HCT116 (cell line): ENCODE results near the gene KRT6C. TPM values are rescaled to one million over a fixed set of nuclear protein-coding genes. Genes with fewer than 3 reads are reported as not detected.

Experiments
- ATAC-seq: fragments of 200-7000 bp; cut with Tn5 transposase; 2 replicates; pipeline ENCODE4 v1.9.1; 2020; ENCODE audit warnings: mild to moderate bottlenecking, moderate library complexity
- BruUV-seq: library from RNA; stranded (reverse); fragments of 400-500 nt; replicated peaks from 2 replicates; lab custom pipeline; 2021; lab: Mats Ljungman, UMichigan
- CTCF ChIA-PET: fragments of 300-600 bp; sonication (Branson Sonifier 250); formaldehyde crosslinking; loops from one replicate; lab custom pipeline; 2021; ENCODE audit warnings: antibody characterized with exemption; lab: Charles Lee
- POLR2A ChIA-PET: fragments of 300-600, 350-600 bp; sonication (Branson Sonifier 250); formaldehyde crosslinking; loops from one replicate; lab custom pipeline; 2021; ENCODE audit warnings: antibody characterized with exemption; lab: Charles Lee
- RAD21 ChIA-PET, 2 experiments: fragments of 300-600 bp; sonication (Branson Sonifier 250); formaldehyde crosslinking; loops; one replicate each; lab custom pipeline; 2023; ENCODE audit warnings: low total read pairs in 2 of 2; ENCODE audit not compliant: uncharacterized antibody in 2 of 2, unreplicated experiment in 2 of 2, low non-redundant PET in 1 of 2; lab: Charles Lee
- DNase-seq: peaks from one replicate; pipeline ENCODE4 v3.0.0-alpha.2; 2010; ENCODE audit warnings: low read depth, low spot score
- H2AFZ ChIP-seq: fragments of 200-600 bp; shearing (Covaris generic), sonication (generic); 2 replicates; pipeline ENCODE4 v1.6.1; 2017; ENCODE audit warnings: low read depth, mixed run types, mixed read lengths, antibody characterized with exemption, low read length; ENCODE audit not compliant: poor library complexity, severe bottlenecking
- H3K27ac ChIP-seq: 2 replicates; pipeline ENCODE4 v1.5.1; 2012; ENCODE audit warnings: low read depth, low read length
- H3K27me3 ChIP-seq: fragments of 200-600 bp; sonication (generic); 2 replicates; pipeline ENCODE4 v1.6.1; 2016; ENCODE audit warnings: mixed run types, low read length, mixed read lengths; ENCODE audit not compliant: insufficient read depth
- H3K36me3 ChIP-seq, 2 experiments: fragments of 200-500 bp in 1 of 2; fragments of 200-600 bp in 1 of 2; sonication (Bioruptor generic) in 1 of 2; sonication (generic) in 1 of 2; 2 replicates each; pipeline versions ENCODE4 v1.5.1 to v1.6.1; 2014 to 2016; ENCODE audit warnings: low read length in 2 of 2, inconsistent platforms in 1 of 2, mixed read lengths in 1 of 2, mixed run types in 1 of 2; ENCODE audit not compliant: insufficient read depth in 2 of 2, control insufficient read depth in 1 of 2
- H3K4me1 ChIP-seq, 2 experiments: fragments of 200-600 bp in 1 of 2; sonication (generic) in 1 of 2; 2 replicates each; pipeline versions ENCODE4 v1.5.1 to v1.6.1; 2012 to 2017; ENCODE audit warnings: low read length in 2 of 2, inconsistent platforms in 1 of 2, mild to moderate bottlenecking in 1 of 2, mixed read lengths in 1 of 2, mixed run types in 1 of 2, moderate library complexity in 1 of 2; ENCODE audit not compliant: insufficient read depth in 2 of 2, control insufficient read depth in 1 of 2
- H3K4me2 ChIP-seq: fragments of 200-600 bp; sonication (generic); 2 replicates; pipeline ENCODE4 v1.6.1; 2017; ENCODE audit warnings: mixed run types, low read length, mixed read lengths
- H3K4me3 ChIP-seq, 2 experiments: fragments of 200-600 bp in 1 of 2; sonication (generic) in 1 of 2; replicated peaks in 1 of 2; 2 replicates each; pipeline ENCODE4 v1.5.1; 2011 to 2016; ENCODE audit warnings: low read length in 2 of 2, control low read depth in 1 of 2, low read depth in 1 of 2, mild to moderate bottlenecking in 1 of 2, mixed read lengths in 1 of 2, mixed run types in 1 of 2
- H3K79me2 ChIP-seq: fragments of 200-600 bp; sonication (generic); 2 replicates; pipeline ENCODE4 v1.6.1; 2017; ENCODE audit warnings: mild to moderate bottlenecking, mixed run types, low read length, moderate library complexity, mixed read lengths; ENCODE audit not compliant: insufficient read depth
- H3K9ac ChIP-seq: fragments of 200-600 bp; sonication (generic); 2 replicates; pipeline ENCODE4 v1.6.1; 2016; ENCODE audit warnings: low read length, mixed read lengths
- H3K9me2 ChIP-seq: fragments of 200-600 bp; sonication (generic), shearing (Covaris generic); 2 replicates; pipeline ENCODE4 v1.6.1; 2017; ENCODE audit warnings: mixed run types, mild to moderate bottlenecking, moderate library complexity; ENCODE audit not compliant: insufficient read depth
- H3K9me3 ChIP-seq, 2 experiments: fragments of 200-500 bp in 1 of 2; fragments of 200-600 bp in 1 of 2; sonication (Bioruptor generic) in 1 of 2; sonication (generic) in 1 of 2; 2 replicates each; pipeline ENCODE4 v1.6.1; 2014 to 2017; ENCODE audit warnings: low read length in 2 of 2, mixed read lengths in 2 of 2, inconsistent platforms in 1 of 2, low read depth in 1 of 2, mild to moderate bottlenecking in 1 of 2, mixed run types in 1 of 2, moderate library complexity in 1 of 2; ENCODE audit not compliant: control insufficient read depth in 1 of 2, insufficient read depth in 1 of 2
- H4K20me1 ChIP-seq: fragments of 200-600 bp; sonication (generic), shearing (Covaris generic); 2 replicates; pipeline ENCODE4 v1.6.1; 2017; ENCODE audit warnings: mixed run types, mild to moderate bottlenecking, moderate library complexity; ENCODE audit not compliant: insufficient read depth
- CEBPB ChIP-seq: IDR thresholded peaks from 2 replicates; pipeline ENCODE4 v1.6.1; 2012; ENCODE audit warnings: low read depth
- EGR1 ChIP-seq: IDR thresholded peaks from 2 replicates; pipeline ENCODE4 v1.6.1; 2012; ENCODE audit warnings: low read depth
- EZH2 ChIP-seq: fragments of 200-600 bp; sonication (generic); IDR thresholded peaks from 2 replicates; pipeline ENCODE4 v1.6.1; 2017; ENCODE audit warnings: antibody characterized with exemption, mixed run types
- EZH2phosphoT487 ChIP-seq: fragments of 200-600 bp; IDR thresholded peaks from 2 replicates; pipeline ENCODE4 v1.6.1; 2018; ENCODE audit warnings: antibody characterized with exemption, borderline replicate concordance
- POLR2AphosphoS5 ChIP-seq: IDR thresholded peaks from 2 replicates; pipeline ENCODE4 v1.6.1; 2011; ENCODE audit warnings: mild to moderate bottlenecking, low read depth, low read length, moderate library complexity
- SIN3A ChIP-seq: IDR thresholded peaks from 2 replicates; pipeline ENCODE4 v1.6.1; 2012; ENCODE audit warnings: low read depth
- YY1 ChIP-seq: IDR thresholded peaks from 2 replicates; pipeline ENCODE4 v1.6.1; 2011; ENCODE audit warnings: low read length, low read depth, moderate library complexity, mild to moderate bottlenecking; ENCODE audit not compliant: insufficient replicate concordance; ENCODE audit errors: extremely low read depth
- ZBTB33 ChIP-seq: IDR thresholded peaks from 2 replicates; pipeline ENCODE4 v1.6.1; 2011; ENCODE audit warnings: mild to moderate bottlenecking, low read length, moderate library complexity; ENCODE audit not compliant: insufficient replicate concordance; ENCODE audit errors: extremely low read depth
- ZFX ChIP-seq: fragments of 450-650 bp; IDR thresholded peaks from 2 replicates; pipeline ENCODE4 v1.6.1; 2017
- intact Hi-C: fragments of 100-400 bp; cut with micrococcal nuclease; formaldehyde crosslinking; loops from 2 replicates; pipeline ENCODE4 v1.10.0; 2022
- total RNA-seq: library from RNA; stranded (reverse); gene quantifications from one replicate; pipeline ENCODE4 v1.2.1, GENCODE V29; 2021; ENCODE audit not compliant: unreplicated experiment
- TF ChIP-seq, protein P1 (sequence below), 3 experiments: fragments of 200-600 bp in 1 of 3; sonication (generic) in 1 of 3; IDR thresholded peaks in 2 of 3; conservative IDR thresholded peaks in 1 of 3; 2 replicates each; pipeline ENCODE4 v1.5.1; 2012 to 2017; ENCODE audit warnings: low read depth in 2 of 3, low read length in 2 of 3, antibody characterized with exemption in 1 of 3, borderline replicate concordance in 1 of 3, control low read depth in 1 of 3, mild to moderate bottlenecking in 1 of 3, mixed read lengths in 1 of 3, mixed run types in 1 of 3, moderate library complexity in 1 of 3; ENCODE audit not compliant: insufficient read depth in 1 of 3
- TF ChIP-seq, protein P2 (sequence below): IDR thresholded peaks from 2 replicates; pipeline ENCODE4 v1.6.1; 2012

Gene KRT6C
- total RNA-seq, 1 experiment from 2014 or later, result not detected

- Histone ChIP-seq H3K27ac (no peak overlapping the region), H2AFZ (no peak overlapping the region), H3K9me2 (no peaks in the 10 kb centered on the region), H3K79me2 (no peaks in the 10 kb centered on the region), H3K27me3 (no peaks in the 10 kb centered on the region), H3K9me3 (no peaks in the 10 kb centered on the region), H3K4me2 (no peak overlapping the region), H3K9ac (no peak overlapping the region), H3K4me1 (peaks cover 31 to 50% of the 10 kb centered on the region in 2 experiments), H4K20me1 (no peaks in the 10 kb centered on the region), H3K4me3 (no peak overlapping the region), H3K36me3 (no peaks in the 10 kb centered on the region)
- no TSS peak for BruUV-seq
- ChIA-PET RAD21 (no interaction called here), POLR2A (no interaction called here), CTCF (no interaction called here)
- no peak for ATAC-seq
- no peak for DNase-seq
- intact Hi-C loops, result no loop called here
- no peak for TF ChIP-seq SIN3A
- TF ChIP-seq EZH2, result no peak
- no peak for TF ChIP-seq YY1
- no peak for TF ChIP-seq CEBPB
- TF ChIP-seq, protein P1, sequence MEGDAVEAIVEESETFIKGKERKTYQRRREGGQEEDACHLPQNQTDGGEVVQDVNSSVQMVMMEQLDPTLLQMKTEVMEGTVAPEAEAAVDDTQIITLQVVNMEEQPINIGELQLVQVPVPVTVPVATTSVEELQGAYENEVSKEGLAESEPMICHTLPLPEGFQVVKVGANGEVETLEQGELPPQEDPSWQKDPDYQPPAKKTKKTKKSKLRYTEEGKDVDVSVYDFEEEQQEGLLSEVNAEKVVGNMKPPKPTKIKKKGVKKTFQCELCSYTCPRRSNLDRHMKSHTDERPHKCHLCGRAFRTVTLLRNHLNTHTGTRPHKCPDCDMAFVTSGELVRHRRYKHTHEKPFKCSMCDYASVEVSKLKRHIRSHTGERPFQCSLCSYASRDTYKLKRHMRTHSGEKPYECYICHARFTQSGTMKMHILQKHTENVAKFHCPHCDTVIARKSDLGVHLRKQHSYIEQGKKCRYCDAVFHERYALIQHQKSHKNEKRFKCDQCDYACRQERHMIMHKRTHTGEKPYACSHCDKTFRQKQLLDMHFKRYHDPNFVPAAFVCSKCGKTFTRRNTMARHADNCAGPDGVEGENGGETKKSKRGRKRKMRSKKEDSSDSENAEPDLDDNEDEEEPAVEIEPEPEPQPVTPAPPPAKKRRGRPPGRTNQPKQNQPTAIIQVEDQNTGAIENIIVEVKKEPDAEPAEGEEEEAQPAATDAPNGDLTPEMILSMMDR (IDR thresholded peaks at IDR 0.05 in 2 of 3, conservative IDR thresholded peaks at IDR 0.05 in 1 of 3; ENCODE audit: borderline replicate concordance in 1 of 3, insufficient read depth in 1 of 3, low read depth in 2 of 3, low read length in 2 of 3), result no peak
- TF ChIP-seq ZBTB33, result no peak
- TF ChIP-seq, protein P2, sequence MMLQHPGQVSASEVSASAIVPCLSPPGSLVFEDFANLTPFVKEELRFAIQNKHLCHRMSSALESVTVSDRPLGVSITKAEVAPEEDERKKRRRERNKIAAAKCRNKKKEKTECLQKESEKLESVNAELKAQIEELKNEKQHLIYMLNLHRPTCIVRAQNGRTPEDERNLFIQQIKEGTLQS, result no peak
- TF ChIP-seq EZH2phosphoT487, result no peak
- no peak for TF ChIP-seq EGR1
- TF ChIP-seq ZFX, result no peak
- no peak for TF ChIP-seq POLR2AphosphoS5
These were observed 45.2 kb upstream of the KRT6C start for GRCh38 chr12:52518574-52519386.
